HepG2 (cell line): Measurements from ENCODE around the gene TRPC3. TPM values are rescaled to one million over a fixed set of nuclear protein-coding genes. Genes with fewer than 3 reads are reported as not detected.

Experiments
- ELK4 ChIP-seq: sonication (generic); formaldehyde crosslinking; IDR thresholded peaks from 2 replicates; pipeline ENCODE4 v1.9.0; 2021; ENCODE audit warnings: missing genetic modification reagents, borderline replicate concordance
- JUNB ChIP-seq: sonication (generic); formaldehyde crosslinking; IDR thresholded peaks from 2 replicates; pipeline ENCODE4 v1.8.0; 2022; ENCODE audit warnings: missing genetic modification reagents, mild to moderate bottlenecking, borderline replicate concordance
- PRPF4 ChIP-seq: fragments of 200-400 bp; formaldehyde crosslinking; IDR thresholded peaks from 2 replicates; pipeline ENCODE4 v1.6.1; 2016; ENCODE audit warnings: low read length, low read depth; ENCODE audit not compliant: poor library complexity, severe bottlenecking
- SIX4 ChIP-seq: sonication (generic); formaldehyde crosslinking; IDR thresholded peaks from 2 replicates; pipeline ENCODE4 v1.4.0; 2020; ENCODE audit warnings: missing genetic modification reagents
- ZFP91 ChIP-seq: sonication (generic); formaldehyde crosslinking; IDR thresholded peaks from 2 replicates; pipeline ENCODE4 v1.9.0; 2022; ENCODE audit warnings: missing genetic modification reagents, mild to moderate bottlenecking, borderline replicate concordance
- ZNF605 ChIP-seq: sonication (generic); formaldehyde crosslinking; IDR thresholded peaks from 2 replicates; pipeline ENCODE4 v1.8.0; 2022; ENCODE audit warnings: mild to moderate bottlenecking, missing genetic modification reagents
- ZNF619 ChIP-seq: sonication (generic); formaldehyde crosslinking; IDR thresholded peaks from 2 replicates; pipeline ENCODE4 v1.4.0; 2020; ENCODE audit warnings: mild to moderate bottlenecking, missing genetic modification reagents
- ZNF703 ChIP-seq: sonication (generic); formaldehyde crosslinking; IDR thresholded peaks from 2 replicates; pipeline ENCODE4 v1.5.1; 2020; ENCODE audit warnings: missing genetic modification reagents, mild to moderate bottlenecking, moderate library complexity, borderline replicate concordance
- ZNF749 ChIP-seq: sonication (generic); formaldehyde crosslinking; IDR thresholded peaks from 2 replicates; pipeline ENCODE4 v1.8.0; 2022; ENCODE audit warnings: mild to moderate bottlenecking, missing genetic modification reagents, moderate library complexity, borderline replicate concordance
- polyA plus RNA-seq, 8 experiments: library from polyadenylated mRNA; depleted of rRNA in 3 of 8; stranded (reverse) in 7 of 8; unstranded in 1 of 8; fragments of >200 nt; fragmentation: Illumina TruSeq in 4 of 8; extraction: Trizol in 4 of 8; gene quantifications; 2 replicates each; pipeline versions ENCODE4 v1.2.1 to v1.2.3, GENCODE V29; 2011 to 2016; ENCODE audit warnings: low read depth in 4 of 8, missing spikeins in 1 of 8, mixed read lengths in 1 of 8; ENCODE audit not compliant: insufficient read depth in 1 of 8
- total RNA-seq, 5 experiments: library from RNA; depleted of rRNA; stranded (reverse); fragments of >200 nt; fragmentation: Illumina TruSeq; extraction: Trizol; gene quantifications; 2 replicates each; pipeline ENCODE4 v1.2.3, GENCODE V29; 2016; ENCODE audit warnings: low read depth in 1 of 5
- TF ChIP-seq, protein P1 (sequence below): sonication (generic); formaldehyde crosslinking; IDR thresholded peaks from 2 replicates; pipeline ENCODE4 v1.4.0; 2020; ENCODE audit warnings: missing genetic modification reagents, mild to moderate bottlenecking, borderline replicate concordance
- TF ChIP-seq, protein P2 (sequence below), 2 experiments: IDR thresholded peaks; 2 replicates each; pipeline ENCODE4 v1.6.1; 2011 to 2012; ENCODE audit warnings: low read length in 2 of 2, borderline replicate concordance in 1 of 2, low read depth in 1 of 2, mild to moderate bottlenecking in 1 of 2, moderate library complexity in 1 of 2
- TF ChIP-seq, protein P3 (sequence below): IDR thresholded peaks from 2 replicates; pipeline ENCODE4 v1.6.1; 2012; ENCODE audit warnings: low read length, improper control_type of control experiment

Gene TRPC3
- total and polyA plus RNA-seq, 2 of the 13 experiments (the other 11 are each of a cell fraction or from before 2014, with no cell fraction given) = not detected

DNA sequence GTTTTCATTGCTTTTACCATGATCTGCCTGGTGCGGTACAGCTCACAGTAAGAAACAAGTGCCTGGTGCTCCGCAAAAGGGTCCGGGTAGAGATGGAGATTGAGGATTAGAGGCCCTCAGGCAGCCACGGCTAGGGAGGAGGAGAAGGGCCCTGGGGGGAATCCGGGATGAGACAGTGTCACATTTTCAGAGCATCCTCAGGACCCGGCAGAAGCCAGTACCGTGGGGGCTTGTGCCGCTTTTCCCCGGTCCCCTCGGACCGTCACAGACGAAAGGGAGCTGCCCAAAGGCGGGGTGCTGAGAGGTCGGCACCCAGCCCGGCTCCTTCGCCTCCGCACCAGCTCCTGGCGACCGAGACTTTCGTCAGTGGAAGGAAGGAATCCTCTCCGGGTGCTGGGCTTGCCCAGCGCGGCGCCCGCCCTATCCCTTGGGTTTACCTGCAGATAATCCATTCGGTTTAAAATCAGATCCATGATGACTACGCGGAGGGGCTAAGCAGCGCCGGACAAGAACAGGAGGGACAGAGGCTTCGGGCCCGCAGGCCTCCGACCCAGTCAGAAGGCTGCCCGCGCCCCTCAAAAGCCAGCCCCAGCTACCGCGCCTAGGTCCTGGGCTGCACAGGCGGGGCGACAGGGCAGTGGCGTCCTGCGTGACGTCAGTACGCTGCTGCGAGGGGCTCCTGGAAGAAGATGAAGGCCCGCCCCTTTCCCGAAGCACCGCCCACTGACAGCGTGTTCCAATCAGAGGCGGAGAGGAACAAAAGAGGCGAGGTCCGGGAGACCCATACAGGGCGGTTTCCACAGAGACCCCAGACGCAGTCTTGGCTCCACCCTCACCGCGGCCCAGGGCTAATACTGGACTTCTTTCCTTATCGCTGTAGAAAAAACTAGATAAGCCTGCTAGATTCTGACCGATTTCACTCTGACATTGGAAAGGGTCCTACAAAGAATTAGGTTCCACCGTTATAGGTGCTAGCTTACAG is 81.7 kb downstream of the TRPC3 start, which contains the start of gene BBS7 (continued):
- TF ChIP-seq, protein P1, sequence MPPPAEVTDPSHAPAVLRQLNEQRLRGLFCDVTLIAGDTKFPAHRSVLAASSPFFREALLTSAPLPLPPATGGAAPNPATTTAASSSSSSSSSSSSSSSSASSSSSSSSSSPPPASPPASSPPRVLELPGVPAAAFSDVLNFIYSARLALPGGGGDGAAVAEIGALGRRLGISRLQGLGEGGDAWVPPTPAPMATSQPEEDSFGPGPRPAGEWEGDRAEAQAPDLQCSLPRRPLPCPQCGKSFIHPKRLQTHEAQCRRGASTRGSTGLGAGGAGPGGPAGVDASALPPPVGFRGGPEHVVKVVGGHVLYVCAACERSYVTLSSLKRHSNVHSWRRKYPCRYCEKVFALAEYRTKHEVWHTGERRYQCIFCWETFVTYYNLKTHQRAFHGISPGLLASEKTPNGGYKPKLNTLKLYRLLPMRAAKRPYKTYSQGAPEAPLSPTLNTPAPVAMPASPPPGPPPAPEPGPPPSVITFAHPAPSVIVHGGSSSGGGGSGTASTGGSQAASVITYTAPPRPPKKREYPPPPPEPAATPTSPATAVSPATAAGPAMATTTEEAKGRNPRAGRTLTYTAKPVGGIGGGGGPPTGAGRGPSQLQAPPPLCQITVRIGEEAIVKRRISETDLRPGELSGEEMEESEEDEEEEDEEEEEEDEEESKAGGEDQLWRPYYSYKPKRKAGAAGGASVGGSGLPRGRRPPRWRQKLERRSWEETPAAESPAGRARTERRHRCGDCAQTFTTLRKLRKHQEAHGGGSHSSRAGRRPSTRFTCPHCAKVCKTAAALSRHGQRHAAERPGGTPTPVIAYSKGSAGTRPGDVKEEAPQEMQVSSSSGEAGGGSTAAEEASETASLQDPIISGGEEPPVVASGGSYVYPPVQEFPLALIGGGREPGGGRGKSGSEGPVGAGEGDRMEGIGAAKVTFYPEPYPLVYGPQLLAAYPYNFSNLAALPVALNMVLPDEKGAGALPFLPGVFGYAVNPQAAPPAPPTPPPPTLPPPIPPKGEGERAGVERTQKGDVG = no peak
- TF ChIP-seq, protein P2, sequence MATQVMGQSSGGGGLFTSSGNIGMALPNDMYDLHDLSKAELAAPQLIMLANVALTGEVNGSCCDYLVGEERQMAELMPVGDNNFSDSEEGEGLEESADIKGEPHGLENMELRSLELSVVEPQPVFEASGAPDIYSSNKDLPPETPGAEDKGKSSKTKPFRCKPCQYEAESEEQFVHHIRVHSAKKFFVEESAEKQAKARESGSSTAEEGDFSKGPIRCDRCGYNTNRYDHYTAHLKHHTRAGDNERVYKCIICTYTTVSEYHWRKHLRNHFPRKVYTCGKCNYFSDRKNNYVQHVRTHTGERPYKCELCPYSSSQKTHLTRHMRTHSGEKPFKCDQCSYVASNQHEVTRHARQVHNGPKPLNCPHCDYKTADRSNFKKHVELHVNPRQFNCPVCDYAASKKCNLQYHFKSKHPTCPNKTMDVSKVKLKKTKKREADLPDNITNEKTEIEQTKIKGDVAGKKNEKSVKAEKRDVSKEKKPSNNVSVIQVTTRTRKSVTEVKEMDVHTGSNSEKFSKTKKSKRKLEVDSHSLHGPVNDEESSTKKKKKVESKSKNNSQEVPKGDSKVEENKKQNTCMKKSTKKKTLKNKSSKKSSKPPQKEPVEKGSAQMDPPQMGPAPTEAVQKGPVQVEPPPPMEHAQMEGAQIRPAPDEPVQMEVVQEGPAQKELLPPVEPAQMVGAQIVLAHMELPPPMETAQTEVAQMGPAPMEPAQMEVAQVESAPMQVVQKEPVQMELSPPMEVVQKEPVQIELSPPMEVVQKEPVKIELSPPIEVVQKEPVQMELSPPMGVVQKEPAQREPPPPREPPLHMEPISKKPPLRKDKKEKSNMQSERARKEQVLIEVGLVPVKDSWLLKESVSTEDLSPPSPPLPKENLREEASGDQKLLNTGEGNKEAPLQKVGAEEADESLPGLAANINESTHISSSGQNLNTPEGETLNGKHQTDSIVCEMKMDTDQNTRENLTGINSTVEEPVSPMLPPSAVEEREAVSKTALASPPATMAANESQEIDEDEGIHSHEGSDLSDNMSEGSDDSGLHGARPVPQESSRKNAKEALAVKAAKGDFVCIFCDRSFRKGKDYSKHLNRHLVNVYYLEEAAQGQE (IDR thresholded peaks at IDR 0.05; ENCODE audit: borderline replicate concordance in 1 of 2, low read depth in 1 of 2, low read length in 2 of 2) = peak in 1 of 2 experiments; percentile 6; a peak in 1 of 4 replicates
- TF ChIP-seq SIX4 (CRISPR knock-in tag) (peak; percentile 37; the same call in 1 of the 2 replicates), ZFP91 (CRISPR knock-in tag) (no peak; the same call in 1 of the 2 replicates), JUNB (CRISPR knock-in tag) (no peak), ZNF749 (CRISPR knock-in tag) (no peak; the same call in 1 of the 2 replicates), ZNF605 (CRISPR knock-in tag) (no peak; the same call in 1 of the 2 replicates), PRPF4 (no peak), ELK4 (CRISPR knock-in tag) (no peak), ZNF619 (no peak), ZNF703 (no peak)
- TF ChIP-seq, protein P3, sequence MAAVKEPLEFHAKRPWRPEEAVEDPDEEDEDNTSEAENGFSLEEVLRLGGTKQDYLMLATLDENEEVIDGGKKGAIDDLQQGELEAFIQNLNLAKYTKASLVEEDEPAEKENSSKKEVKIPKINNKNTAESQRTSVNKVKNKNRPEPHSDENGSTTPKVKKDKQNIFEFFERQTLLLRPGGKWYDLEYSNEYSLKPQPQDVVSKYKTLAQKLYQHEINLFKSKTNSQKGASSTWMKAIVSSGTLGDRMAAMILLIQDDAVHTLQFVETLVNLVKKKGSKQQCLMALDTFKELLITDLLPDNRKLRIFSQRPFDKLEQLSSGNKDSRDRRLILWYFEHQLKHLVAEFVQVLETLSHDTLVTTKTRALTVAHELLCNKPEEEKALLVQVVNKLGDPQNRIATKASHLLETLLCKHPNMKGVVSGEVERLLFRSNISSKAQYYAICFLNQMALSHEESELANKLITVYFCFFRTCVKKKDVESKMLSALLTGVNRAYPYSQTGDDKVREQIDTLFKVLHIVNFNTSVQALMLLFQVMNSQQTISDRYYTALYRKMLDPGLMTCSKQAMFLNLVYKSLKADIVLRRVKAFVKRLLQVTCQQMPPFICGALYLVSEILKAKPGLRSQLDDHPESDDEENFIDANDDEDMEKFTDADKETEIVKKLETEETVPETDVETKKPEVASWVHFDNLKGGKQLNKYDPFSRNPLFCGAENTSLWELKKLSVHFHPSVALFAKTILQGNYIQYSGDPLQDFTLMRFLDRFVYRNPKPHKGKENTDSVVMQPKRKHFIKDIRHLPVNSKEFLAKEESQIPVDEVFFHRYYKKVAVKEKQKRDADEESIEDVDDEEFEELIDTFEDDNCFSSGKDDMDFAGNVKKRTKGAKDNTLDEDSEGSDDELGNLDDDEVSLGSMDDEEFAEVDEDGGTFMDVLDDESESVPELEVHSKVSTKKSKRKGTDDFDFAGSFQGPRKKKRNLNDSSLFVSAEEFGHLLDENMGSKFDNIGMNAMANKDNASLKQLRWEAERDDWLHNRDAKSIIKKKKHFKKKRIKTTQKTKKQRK = no peak
